H1 (cell line): ENCODE measurements around the gene NRXN3. TPM values are rescaled to one million over a fixed set of nuclear protein-coding genes. Genes with fewer than 3 reads are reported as not detected.

Experiments
- CHD1 ChIP-seq: IDR thresholded peaks from 2 replicates; pipeline ENCODE4 v1.6.1; 2012; ENCODE audit warnings: low read depth, low read length, improper control_type of control experiment
- JUN ChIP-seq: IDR thresholded peaks from 2 replicates; pipeline ENCODE4 v1.6.1; 2011; ENCODE audit warnings: low read depth, mild to moderate bottlenecking, improper control_type of control experiment, low read length
- KDM5A ChIP-seq: fragments of 200-600 bp; IDR thresholded peaks from 2 replicates; pipeline ENCODE4 v1.7.1; 2012; ENCODE audit warnings: mild to moderate bottlenecking, low read length, inconsistent platforms, mixed read lengths
- SIRT6 ChIP-seq: IDR thresholded peaks from one replicate; pipeline ENCODE4 v1.7.1; 2012; ENCODE audit warnings: low read length, inconsistent platforms
- TAF1 ChIP-seq: IDR thresholded peaks from 2 replicates; pipeline ENCODE4 v1.6.1; 2011; ENCODE audit warnings: mild to moderate bottlenecking, low read depth, low read length
- TBP ChIP-seq: IDR thresholded peaks from 2 replicates; pipeline ENCODE4 v1.6.1; 2011; ENCODE audit warnings: low read depth, low read length, improper control_type of control experiment
- TCF12 ChIP-seq: IDR thresholded peaks from 2 replicates; pipeline ENCODE4 v1.6.1; 2011; ENCODE audit warnings: low read depth, mild to moderate bottlenecking, low read length
- polyA plus RNA-seq, 7 experiments: library from polyadenylated mRNA; depleted of rRNA in 3 of 7; stranded (reverse) in 5 of 7; unstranded in 2 of 7; fragments of >200 nt in 5 of 7; fragments of 200-250 nt in 2 of 7; gene quantifications; 1 replicate in 5 of 7; 2 replicates in 1 of 7; 4 replicates in 1 of 7; pipeline versions ENCODE4 v1.2.1 to v1.2.3, GENCODE V29; 2011 to 2013; ENCODE audit warnings: missing spikeins in 2 of 7, mixed read lengths in 2 of 7
- total RNA-seq: library from RNA; stranded (reverse); fragmentation: NEBNext Ultra II Directional; extraction: Animal tissue kit (Norgen Biotek cat#: 25700); gene quantifications from 2 replicates; pipeline ENCODE4 v1.2.1, GENCODE V29; 2021

Gene NRXN3
- total and polyA plus RNA-seq, 2 of the 8 experiments (the other 6 are each of a cell fraction or from before 2014, with no cell fraction given), result 2.6 to 4.1 TPM

DNA sequence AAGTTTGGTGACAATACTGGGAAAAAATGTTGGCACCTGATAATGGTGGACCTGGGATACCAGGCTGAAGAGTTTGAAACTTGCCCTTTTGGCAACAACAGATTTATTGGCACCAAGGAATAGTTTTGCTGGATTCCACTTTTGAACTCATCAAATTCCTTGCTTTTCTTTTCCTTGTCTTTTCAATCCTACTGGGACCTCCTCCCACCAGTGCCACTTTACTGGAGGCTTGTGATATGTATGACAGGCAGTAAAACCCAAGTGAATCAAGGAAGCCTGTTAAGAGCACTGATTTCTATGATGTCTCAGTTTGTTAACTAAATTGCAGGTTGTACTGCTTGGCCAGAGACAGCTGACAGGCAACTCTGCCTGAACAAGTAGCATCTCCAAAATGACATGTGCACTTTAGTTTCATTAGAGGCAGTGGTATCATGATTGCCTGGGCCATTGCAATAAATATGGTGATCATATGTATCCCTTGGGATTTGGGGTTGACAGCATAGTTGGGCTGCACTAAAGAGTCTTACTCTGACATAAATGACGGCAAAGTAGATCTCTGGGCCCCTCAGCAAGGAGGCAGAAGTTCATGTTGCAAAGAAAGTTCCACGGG is 1475.7 kb downstream of the NRXN3 start (continued):
- TF ChIP-seq KDM5A (no peak), SIRT6 (no peak), TAF1 (no peak), CHD1 (no peak), TBP (no peak), JUN (no peak), TCF12 (no peak)
